Spinal cord (tissue), 10 donors: ENCODE data around the gene PRRC2A. TPM values are rescaled to one million over a fixed set of nuclear protein-coding genes. Genes with fewer than 3 reads are reported as not detected.
"Not testable (repeated sequence)": the region's sequence is repeated elsewhere in the genome, so short reads cannot be mapped to it uniquely, and the experiment has no call there.

Source experiments
- DNase-seq, 6 donors: peaks; one replicate each; pipeline versions ENCODE4 v3.0.0 to v3.0.0-alpha.2; 2013 to 2015; ENCODE audit warnings: low spot score in 6 of 6, low read depth in 4 of 6
- H3K27ac ChIP-seq: one replicate; pipeline ENCODE4 v1.5.1; 2013; ENCODE audit warnings: low read depth, low read length, control low read depth
- H3K27me3 ChIP-seq: one replicate; pipeline ENCODE4 v1.6.1; 2013; ENCODE audit warnings: low read length; ENCODE audit not compliant: control insufficient read depth, insufficient read depth
- H3K36me3 ChIP-seq: one replicate; pipeline ENCODE4 v1.6.1; 2013; ENCODE audit warnings: low read length; ENCODE audit not compliant: control insufficient read depth, insufficient read depth
- H3K4me1 ChIP-seq: one replicate; pipeline ENCODE4 v1.6.1; 2013; ENCODE audit warnings: low read length; ENCODE audit not compliant: control insufficient read depth, insufficient read depth
- H3K4me3 ChIP-seq: one replicate; pipeline ENCODE4 v1.5.1; 2013; ENCODE audit warnings: low read depth, low read length, control low read depth
- H3K9me3 ChIP-seq: one replicate; pipeline ENCODE4 v1.6.1; 2013; ENCODE audit warnings: low read length; ENCODE audit not compliant: control insufficient read depth, insufficient read depth
- WGBS: methylation state at CpG from one replicate; pipeline ENCODE4 v1.1.5; 2013; ENCODE audit warnings: missing lambda C conversion rate; ENCODE audit not compliant: insufficient coverage; 5-methylcytosine and 5-hydroxymethylcytosine counted together
- polyA plus RNA-seq, 2 donors: library from polyadenylated mRNA; unstranded; fragments of 120-200 nt; gene quantifications; one replicate each; pipeline ENCODE4 v1.2.1, GENCODE V29; 2013; ENCODE audit not compliant: insufficient read length in 2 of 2
- total RNA-seq, 2 donors: library from RNA; depleted of rRNA in 1 of 2; stranded (reverse); fragments of 120-200 nt in 1 of 2; fragments of >200 nt in 1 of 2; gene quantifications; one replicate each; pipeline versions ENCODE4 v1.2.3 to v1.2.4, GENCODE V29; 2013 to 2014
- donor health status: healthy.

The PRRC2A gene
- total and polyA plus RNA-seq, 4 donors = 48.7 to 250 (median 160) TPM

- no peak for DNase-seq
These were observed 34.5 kb upstream of the PRRC2A start, which contains the start of gene LST1 for GRCh38 chr6:31586008-31586407. Gene LST1 (plus strand): TSS chr6:31586277. CDS start chr6:31587300, 1,023 bp downstream.

GRCh38 chr6:31586599-31587281, 33.8 kb upstream of the PRRC2A start:
- no peaks in the 10 kb centered on the region for H3K36me3 ChIP-seq
- H3K27ac ChIP-seq = no peak overlapping the region
- peaks cover 30% of the 10 kb centered on the region for H3K4me1 ChIP-seq
- DNase-seq = no peak
- no peaks in the 10 kb centered on the region for H3K27me3 ChIP-seq
- no peaks in the 10 kb centered on the region for H3K9me3 ChIP-seq
- WGBS = 60% methylated on average over 8 of the region's 9 CpGs
- H3K4me3 ChIP-seq = no peak overlapping the region

More at GRCh38 chr6:31586008-31586407, 34.5 kb upstream of the PRRC2A start, which contains the start of gene LST1:
- no peak within 1 kb of the TSS for H3K27ac ChIP-seq
- no peaks in the 10 kb centered on the region for H3K36me3 ChIP-seq
- WGBS = no CpG with 5 or more reads among the region's 1 CpG
- H3K4me3 ChIP-seq = no peak within 1 kb of the TSS
- no peaks in the 10 kb centered on the region for H3K27me3 ChIP-seq
- peaks cover 37% of the 10 kb centered on the region for H3K4me1 ChIP-seq
- no peaks in the 10 kb centered on the region for H3K9me3 ChIP-seq

GRCh38 chr6:31587791-31588777, 32.4 kb upstream of the PRRC2A start:
- Histone ChIP-seq H3K27ac (no peak overlapping the region), H3K9me3 (no peaks in the 10 kb centered on the region), H3K4me1 (peaks cover 23% of the 10 kb centered on the region), H3K27me3 (no peaks in the 10 kb centered on the region), H3K4me3 (peak overlapping the region; percentile 16), H3K36me3 (no peaks in the 10 kb centered on the region)
- DNase-seq = peak in 2 of 6 donors; percentile 9 to 33
- 52% methylated on average over 11 of the region's 12 CpGs for WGBS

- Histone ChIP-seq H3K4me3 (no peak overlapping the region), H3K36me3 (no peaks in the 10 kb centered on the region), H3K27me3 (no peaks in the 10 kb centered on the region), H3K9me3 (no peaks in the 10 kb centered on the region), H3K27ac (no peak overlapping the region), H3K4me1 (peaks cover 23% of the 10 kb centered on the region)
- DNase-seq = no peak
- 54% methylated on average over 8 of the region's 9 CpGs for WGBS
These were observed 31.5 kb upstream of the PRRC2A start for GRCh38 chr6:31588871-31589650.

GRCh38 chr6:31590691-31591090, 29.8 kb upstream of the PRRC2A start:
- not testable (repeated sequence) for H3K9me3 ChIP-seq, H3K4me3 ChIP-seq, H3K36me3 ChIP-seq, H3K27ac ChIP-seq, DNase-seq, H3K27me3 ChIP-seq
- peaks cover 23% of the 10 kb centered on the region for H3K4me1 ChIP-seq
- WGBS = 89% methylated on average over 5 of the region's 5 CpGs

GRCh38 chr6:31592396-31592771, 28.1 kb upstream of the PRRC2A start:
- no peak for DNase-seq
- Histone ChIP-seq H3K4me1 (peaks cover 15% of the 10 kb centered on the region), H3K4me3 (no peak overlapping the region), H3K27ac (no peak overlapping the region), H3K27me3 (no peaks in the 10 kb centered on the region), H3K9me3 (no peaks in the 10 kb centered on the region), H3K36me3 (no peaks in the 10 kb centered on the region)
- WGBS = 97% methylated on average over 6 of the region's 7 CpGs

- 67% methylated on average over 1 of the region's 2 CpGs for WGBS
- no peak for DNase-seq
These were observed 23.5 kb upstream of the PRRC2A start for GRCh38 chr6:31597006-31597405.

GRCh38 chr6:31607317-31607716, 13.2 kb upstream of the PRRC2A start:
- no CpG with 5 or more reads among the region's 1 CpG for WGBS
- DNase-seq = no peak

More at GRCh38 chr6:31597006-31597405, 23.5 kb upstream of the PRRC2A start:
- Histone ChIP-seq H3K36me3 (no peaks in the 10 kb centered on the region), H3K27ac (no peak overlapping the region), H3K9me3 (no peaks in the 10 kb centered on the region), H3K4me3 (no peak overlapping the region), H3K27me3 (no peaks in the 10 kb centered on the region), H3K4me1 (no peaks in the 10 kb centered on the region)

More at GRCh38 chr6:31607317-31607716, 13.2 kb upstream of the PRRC2A start:
- no peaks in the 10 kb centered on the region for H3K27me3 ChIP-seq
- no peaks in the 10 kb centered on the region for H3K9me3 ChIP-seq
- no peaks in the 10 kb centered on the region for H3K36me3 ChIP-seq
- no peak overlapping the region for H3K27ac ChIP-seq
- no peaks in the 10 kb centered on the region for H3K4me1 ChIP-seq
- no peak overlapping the region for H3K4me3 ChIP-seq
